Erythroblast (primary cell): ENCODE results near the gene BOC.

Experiments used
- GATA1 ChIP-seq: IDR thresholded peaks from 2 replicates; pipeline ENCODE4 v1.6.1; 2011; ENCODE audit warnings: low read depth, mild to moderate bottlenecking, control low read depth, low read length, moderate library complexity
- POLR2A ChIP-seq: IDR thresholded peaks from 2 replicates; pipeline ENCODE4 v1.6.1; 2011; ENCODE audit warnings: mild to moderate bottlenecking, low read length

DNA sequence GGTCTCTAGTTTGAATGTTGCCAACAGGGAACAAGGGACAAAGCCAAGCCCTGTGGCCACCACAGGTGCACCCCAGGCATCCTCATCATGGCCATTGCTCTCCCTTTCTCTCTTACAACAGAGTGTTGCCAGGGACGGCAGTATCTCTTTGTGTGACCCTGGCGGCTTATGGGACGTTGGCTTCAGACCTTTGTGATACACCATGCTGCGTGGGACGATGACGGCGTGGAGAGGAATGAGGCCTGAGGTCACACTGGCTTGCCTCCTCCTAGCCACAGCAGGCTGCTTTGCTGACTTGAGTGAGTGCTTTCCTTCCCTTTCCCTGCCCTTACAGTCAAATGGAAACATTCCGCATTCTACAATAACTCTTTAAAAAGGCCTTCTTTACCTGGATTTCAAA is 38.2 kb downstream of the BOC start:
- no peak for TF ChIP-seq POLR2A
- no peak for TF ChIP-seq GATA1
